HG02763 (cell line): ENCODE measurements around the gene RGS19.

Experiments used
- ATAC-seq: cut with Tn5 transposase; IDR thresholded peaks from one replicate; pipeline ENCODE4 v1.9.1; 2021; ENCODE audit warnings: mild to moderate bottlenecking, moderate library complexity; ENCODE audit not compliant: unreplicated experiment

The RGS19 gene

GRCh38 chr20:64077876-64078551 is 1.3 kb downstream of the RGS19 start:
- no peak for ATAC-seq

- no peak for ATAC-seq
These were observed 1.8 kb downstream of the RGS19 start for GRCh38 chr20:64077541-64077875.

GRCh38 chr20:64077094-64077493 is 2.2 kb downstream of the RGS19 start:
- no peak for ATAC-seq

GRCh38 chr20:64076061-64076997 is 3.0 kb downstream of the RGS19 start:
- no peak for ATAC-seq

DNA sequence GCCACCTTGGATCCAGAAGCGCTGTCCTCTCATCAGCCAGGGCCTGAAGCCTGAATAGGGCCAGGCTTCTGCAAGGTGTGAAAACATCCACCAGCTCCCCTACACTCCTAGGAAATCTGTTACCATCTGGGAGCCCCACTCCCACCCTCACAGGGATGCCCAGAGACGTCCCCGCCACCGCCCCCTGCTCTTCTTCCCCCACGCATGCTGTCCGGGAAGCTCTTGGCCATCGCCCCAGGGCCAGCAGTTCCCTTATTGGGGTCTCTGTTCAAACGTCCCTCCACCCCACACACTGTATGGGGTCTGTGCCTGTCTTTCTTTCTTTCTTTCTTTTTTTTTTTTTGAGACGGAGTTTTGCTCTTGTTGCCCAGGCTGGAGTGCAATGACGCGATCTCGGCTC is 3.8 kb downstream of the RGS19 start:
- ATAC-seq = no peak

DNA sequence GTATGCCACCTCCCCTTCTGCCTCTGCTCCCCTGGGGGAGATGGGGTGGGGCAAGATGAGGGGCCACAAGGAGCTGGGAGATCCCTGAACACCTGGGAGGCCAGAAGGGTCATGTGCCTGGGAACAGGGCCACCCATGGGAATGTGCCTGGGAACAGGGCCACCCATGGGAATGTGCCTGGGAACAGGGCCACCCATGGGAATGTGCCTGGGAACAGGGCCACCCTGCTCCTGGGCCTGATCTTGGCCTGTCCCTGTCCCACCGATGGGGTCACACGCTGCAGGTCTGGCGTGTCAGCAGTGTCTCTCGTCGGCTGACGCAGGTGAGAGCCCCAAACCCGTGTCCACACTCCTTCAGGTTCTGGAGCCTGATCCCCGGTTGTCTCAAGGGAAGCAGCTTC is 4.4 kb downstream of the RGS19 start:
- no peak for ATAC-seq

- no peak for ATAC-seq
These were observed 5.0 kb downstream of the RGS19 start for GRCh38 chr20:64074184-64074789.

DNA sequence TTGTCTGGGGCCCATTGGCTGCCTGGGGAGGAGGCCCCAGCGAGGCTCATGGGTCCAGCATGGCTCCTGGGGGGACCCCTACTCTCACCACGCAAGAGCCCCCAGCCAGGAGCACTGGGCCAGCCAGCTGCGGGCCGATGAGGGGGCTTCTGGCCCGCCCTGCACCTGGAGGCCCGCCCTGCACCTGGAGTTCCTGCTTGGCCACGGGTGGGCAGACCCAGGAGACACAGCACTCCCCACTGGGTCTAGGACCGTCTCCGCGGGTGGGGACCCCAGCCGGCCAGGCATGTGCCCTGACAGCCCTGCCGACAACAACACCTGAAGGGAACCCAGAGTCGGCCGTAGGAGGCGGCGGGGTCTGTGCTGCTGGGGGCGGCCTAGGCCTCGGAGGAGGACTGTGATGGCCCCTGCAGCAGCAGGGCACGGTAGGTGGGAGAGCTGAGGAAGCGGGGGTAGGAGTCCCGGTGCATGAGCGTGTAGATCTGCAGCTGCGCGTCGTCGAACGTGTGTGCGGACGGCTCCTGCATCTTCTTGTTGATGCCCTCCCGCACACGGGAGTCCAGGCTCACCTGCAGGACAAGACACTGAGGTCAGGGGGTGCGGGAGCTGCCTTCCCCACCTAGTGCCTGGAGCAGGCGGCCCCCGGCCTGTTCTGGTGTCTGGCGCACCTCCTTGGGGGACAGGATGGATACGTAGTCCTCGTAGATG is 5.7 kb downstream of the RGS19 start:
- no peak for ATAC-seq

- no peak for ATAC-seq
These were observed 6.7 kb downstream of the RGS19 start for GRCh38 chr20:64072498-64073063.

DNA sequence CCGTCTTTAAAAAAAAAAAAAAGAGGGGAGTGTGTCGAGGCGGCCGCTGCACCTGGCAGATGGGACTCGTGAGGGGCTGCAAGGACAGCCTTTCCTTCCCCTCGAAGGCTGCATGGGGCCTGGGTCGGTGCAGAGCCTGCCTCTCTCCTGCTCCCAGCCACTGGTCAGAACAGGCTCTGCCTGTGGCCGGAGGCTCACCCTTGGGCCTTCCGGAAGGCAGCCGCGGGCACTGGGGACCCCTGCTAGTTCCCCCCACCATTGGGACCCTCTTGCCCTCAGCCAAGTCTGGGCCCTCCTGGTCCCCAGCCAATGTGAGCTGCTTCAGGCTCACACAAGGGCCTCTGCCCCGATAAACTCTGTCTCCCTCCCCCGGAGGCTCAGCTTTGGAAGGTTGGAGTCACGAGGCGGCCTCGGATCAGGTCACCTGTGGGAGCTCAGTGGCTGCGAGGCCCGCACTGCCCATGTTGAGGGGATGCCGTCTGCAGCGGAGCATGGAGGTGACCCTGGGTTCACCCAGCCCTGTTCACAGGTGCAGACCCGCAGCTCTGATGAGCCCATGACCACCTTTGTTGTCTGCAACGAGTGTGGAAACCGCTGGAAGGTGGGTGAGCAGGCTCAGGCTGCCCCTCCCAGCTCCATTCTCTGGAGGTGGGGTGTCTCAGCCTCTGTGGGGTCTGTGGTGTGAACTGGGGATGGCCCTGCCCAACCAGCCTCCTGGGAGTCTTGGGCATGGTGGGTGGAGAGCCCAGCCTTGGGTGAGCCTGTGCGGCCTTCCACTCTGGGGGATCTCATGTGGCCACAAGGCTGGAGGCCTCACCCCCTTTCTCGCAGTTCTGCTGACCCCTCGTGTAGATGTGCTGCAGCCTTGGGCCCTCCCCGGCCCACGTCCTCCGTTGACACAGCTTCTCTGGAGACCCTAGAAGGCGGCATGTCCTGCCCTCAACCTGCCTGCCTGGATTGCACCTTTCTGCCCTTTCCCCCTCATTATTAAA is 7.7 kb downstream of the RGS19 start:
- ATAC-seq = no peak

DNA sequence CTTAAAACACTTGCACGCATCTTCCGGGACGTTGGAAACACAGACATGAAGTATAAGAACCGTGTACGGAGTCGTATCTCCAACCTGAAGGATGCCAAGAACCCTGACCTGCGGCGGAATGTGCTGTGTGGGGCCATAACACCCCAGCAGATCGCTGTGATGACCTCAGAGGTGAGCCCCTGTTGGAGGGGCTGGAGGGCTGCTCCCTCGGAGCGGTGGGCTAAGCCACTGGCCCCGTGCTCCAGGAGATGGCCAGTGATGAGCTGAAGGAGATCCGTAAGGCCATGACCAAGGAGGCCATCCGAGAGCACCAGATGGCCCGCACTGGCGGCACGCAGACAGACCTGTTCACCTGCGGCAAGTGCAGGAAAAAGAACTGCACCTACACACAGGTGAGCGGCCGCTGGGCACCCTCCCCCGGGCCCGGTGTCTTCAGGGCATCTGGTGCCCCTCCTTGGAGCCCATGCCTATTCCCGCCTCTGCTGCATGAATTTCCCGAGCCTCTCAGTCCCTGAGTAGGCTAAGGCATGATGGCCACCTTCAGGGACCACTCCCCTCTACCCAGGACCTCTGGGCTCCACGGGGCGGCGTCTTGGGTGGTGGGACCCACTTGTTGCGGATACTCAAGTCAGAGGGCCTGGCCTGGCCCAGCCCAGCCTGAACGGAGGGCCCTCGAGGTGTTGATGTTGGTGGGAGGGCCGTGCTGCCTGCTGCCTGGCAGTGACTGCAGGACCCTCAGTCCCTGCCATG is 8.9 kb downstream of the RGS19 start:
- ATAC-seq = no peak

DNA sequence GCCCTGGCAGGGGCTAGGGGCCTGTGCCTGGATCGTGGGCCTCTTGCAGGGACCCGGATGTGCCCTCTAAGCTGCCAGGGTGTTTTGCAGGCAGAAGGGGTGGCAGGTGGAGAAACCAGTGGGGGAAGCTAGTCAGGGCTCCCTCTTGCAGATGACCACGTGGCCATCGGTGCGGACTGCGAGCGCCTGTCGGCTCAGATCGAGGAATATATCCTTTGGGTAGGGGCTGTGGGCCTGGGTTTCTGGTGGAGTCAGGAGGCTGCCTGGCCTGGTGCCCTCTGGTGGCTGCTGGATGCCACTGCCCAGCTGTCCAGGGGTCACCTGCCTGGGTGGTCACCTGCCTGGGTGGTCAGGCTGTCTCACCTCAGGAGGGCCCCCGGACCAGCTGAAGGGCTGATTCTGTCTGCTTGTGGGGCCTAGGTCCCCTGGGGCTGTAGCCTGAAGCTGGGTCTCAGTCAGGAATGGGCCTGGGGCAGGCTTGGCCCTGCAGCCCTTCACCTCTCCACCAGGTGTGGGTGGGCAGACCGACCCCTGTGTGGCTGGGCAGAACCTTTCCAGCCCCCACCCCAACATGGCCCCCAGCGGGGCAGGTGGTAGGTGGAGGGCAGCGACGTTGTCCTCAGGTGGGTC is 9.6 kb downstream of the RGS19 start:
- no peak for ATAC-seq

DNA sequence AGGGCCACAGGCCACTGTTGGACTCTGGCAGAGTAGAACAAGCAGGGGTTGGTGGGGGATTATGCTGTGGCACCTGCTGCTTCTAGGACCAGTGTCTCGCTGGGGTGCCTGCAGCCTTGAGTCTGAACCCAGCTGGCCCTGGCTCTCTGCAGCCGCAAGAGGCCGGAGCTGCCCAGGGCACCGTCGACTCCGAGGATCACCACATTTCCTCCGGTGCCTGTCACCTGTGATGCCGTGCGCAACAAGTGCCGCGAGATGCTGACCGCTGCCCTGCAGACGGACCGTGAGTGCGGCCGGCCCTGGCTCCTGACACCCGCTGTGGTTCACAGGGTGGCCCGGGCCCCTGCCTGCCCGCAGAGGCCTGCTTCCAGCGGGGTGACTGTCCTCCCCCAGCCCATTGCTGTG is 10.1 kb downstream of the RGS19 start:
- ATAC-seq = no peak

GRCh38 chr20:64068386-64069208 is 10.7 kb downstream of the RGS19 start:
- ATAC-seq = no peak

DNA sequence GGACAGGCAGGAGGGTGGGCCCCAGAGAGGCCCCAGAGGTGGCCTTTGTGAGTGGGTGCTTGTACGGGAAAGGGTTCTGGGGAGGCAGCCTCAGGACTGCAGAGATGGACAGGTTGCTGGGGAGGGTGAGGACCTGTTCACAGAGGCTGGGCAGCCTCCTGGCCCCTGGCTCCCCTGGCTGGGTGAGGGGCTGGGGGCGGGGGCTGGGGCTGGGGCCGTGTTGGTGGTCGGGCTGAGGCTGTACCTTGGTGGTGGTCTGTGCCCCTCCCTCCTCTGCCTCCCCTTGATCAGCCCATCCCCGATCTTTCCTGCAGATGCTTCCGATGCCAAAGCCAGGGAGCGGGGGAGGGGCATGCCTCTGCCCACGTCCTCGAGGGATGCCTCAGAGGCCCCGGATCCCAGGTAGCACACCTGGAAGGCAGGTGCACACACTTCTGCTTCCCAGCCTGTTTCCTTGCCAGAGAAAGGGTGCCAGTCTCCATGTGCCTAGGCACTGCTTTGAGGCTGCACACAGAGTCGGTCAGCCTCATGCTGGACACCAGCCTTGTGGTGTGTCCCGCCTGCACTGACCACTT is 11.5 kb downstream of the RGS19 start:
- ATAC-seq = no peak

DNA sequence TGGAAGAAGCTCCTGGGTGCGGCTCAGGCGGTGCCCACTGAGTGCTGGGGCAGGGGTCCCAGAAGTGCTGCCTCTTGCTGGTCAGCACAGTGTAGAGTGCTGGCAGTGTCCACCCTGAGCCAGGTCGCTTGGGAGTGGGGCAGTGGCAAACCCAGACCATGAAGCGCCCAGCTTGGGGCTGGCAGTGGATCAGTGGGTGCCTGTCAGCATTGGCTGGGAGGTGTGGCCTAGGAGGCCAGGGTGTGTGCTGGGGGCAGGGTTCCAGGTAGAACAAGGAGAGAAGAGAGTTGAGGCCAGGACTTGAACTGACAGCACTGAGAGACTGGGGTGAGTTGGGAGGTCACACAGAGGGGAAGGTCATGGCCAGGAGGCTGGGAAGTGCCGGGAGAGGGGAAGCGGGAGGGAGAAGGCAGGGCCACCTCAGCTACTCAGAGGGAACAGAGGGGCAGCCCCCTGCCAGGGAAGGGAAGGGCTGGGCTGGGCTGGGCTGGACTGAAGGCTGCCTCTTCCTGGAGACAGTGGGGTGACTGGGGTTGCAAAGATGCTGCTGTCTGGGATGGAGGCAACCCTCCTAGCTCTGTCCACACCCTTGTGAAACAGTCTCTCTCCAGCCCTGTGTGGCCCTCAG is 12.2 kb downstream of the RGS19 start:
- ATAC-seq = no peak

DNA sequence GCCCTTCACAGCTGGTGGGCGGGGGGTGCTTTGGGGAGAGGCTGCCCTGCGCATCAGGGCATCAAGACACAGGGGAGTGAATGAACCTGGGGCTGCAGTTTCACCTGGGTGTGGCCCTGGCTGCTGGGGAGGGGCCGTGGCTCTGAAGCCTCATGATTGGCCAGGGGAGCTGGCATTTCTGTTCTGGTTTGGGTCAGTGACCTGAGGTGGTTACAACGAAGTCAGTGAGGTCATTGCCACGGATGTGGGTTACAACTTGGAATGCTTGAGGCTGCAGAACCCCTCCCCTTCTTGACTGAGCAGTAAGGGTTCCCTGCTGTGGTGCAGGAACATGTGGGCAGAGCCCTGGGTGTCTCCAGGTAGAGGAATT is 13.4 kb downstream of the RGS19 start:
- no peak for ATAC-seq
